Globus pallidus (tissue), 1 donor: ENCODE data around the gene TMEM178B.
A peak's percentile ranks its signal among the peaks of the same experiment; 100 is the strongest.
"Not testable (repeated sequence)": the region's sequence is repeated elsewhere in the genome, so short reads cannot be mapped to it uniquely, and the experiment has no call there.

ENCODE experiments used
- DNase-seq: peaks from one replicate; pipeline ENCODE4 v3.0.0-alpha.2; 2015; ENCODE audit warnings: low spot score

TMEM178B gene

DNA sequence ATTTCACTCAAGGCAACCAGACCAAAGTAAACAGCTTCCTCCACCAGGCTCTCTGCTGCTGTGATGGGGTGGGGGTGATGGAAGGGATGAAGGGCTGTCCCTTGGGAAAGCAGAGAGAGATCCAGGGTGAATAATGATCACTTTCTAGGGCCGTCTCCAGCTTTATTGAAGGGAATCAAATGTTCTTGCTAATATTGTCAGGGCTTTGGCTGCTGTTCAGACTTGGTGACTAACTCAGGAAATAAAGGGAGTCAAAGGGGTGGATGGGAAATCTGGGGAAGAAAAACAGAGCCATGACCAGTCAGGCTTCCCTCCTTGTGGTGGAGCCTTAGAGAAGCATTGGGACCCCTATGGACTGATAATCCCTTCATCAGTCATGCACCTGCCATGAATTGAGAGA is 281.2 kb downstream of the TMEM178B start:
- DNase-seq = peak; percentile 43

DNA sequence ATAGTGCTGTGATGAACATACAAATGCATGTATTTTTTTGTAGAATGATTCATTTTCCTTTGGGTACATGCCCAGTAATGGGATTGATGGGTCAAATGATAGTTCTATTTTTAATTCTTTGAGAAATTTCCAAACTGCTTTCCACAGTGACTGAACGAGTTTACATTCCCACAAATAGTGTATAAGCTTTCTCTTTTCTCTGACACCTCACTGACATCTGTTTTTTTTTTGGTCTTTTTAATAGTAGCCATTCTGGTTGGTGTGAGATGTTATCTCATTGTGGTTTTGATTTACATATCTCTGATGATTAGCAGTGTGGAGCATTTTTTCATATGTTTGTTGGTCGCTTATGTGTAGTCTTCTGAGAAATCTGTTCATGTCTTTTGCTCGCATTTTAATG is 282.3 kb downstream of the TMEM178B start:
- DNase-seq = no peak

DNA sequence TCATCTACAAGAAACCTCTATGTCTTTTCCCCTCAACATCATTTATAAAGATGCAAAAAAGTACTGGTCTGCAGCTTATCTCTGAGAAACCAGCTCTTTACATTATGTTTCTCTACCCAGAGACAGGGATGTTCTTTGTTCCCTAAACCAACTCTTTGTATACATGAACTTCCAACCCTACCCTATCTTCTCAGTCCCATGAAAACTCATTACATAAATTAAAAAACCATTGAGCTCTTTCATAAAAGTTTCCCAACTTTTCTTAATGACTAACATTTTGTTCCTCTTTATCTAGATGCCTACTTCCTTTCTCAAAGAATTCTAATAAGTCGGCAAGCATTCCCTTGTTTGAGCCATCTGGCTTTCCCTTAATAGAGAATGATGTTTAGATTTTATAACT is 284.5 kb downstream of the TMEM178B start:
- DNase-seq = no peak

DNA sequence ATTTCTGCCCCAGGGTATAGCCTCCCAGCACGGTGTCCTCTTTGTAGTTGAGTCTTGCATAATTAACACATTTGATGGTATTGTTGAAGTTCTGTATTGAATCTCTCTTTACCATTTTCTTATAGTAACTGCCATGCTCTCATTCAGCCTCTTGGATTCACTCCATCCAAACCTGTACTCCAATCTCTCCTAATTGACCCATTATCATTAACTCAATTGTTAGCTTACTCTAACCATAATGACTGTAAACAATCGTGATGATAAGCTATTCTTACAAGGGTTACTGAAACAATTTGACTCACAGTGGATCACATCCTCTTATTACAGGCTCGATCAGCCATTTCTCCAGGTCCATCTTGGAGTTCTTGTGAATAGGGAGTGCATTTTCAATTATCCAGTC is 285.4 kb downstream of the TMEM178B start:
- DNase-seq = no peak

DNA sequence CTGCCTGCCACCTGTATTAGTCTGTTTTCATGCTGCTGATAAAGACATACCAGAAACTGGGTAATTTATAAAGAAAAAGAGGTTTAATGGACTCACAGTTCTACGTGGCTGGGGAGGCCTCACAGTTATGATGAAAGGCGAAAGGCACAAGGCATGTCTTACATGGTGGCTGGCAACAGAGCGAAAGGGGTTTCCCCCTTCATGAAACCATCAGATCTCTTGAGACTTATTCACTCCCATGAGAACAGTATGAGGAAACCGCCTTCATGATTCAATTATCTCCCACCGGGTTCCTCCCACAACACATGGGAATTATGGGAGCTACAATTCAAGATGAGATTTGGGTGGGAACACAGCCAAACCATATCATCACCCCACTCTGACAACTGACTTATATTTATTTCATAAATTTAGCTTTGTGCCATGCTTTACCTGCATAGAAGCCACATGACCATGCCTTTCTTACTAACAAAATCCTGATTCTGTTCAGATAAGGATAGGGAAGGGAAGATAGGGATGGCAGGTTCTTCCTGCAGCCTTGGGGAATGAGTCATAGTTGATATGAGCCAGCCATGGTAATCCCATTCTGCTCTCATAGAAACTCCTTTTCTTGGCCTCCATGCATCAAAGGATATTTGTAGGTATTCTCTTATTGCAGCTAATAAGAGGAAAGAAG is 286.0 kb downstream of the TMEM178B start:
- DNase-seq = no peak

DNA sequence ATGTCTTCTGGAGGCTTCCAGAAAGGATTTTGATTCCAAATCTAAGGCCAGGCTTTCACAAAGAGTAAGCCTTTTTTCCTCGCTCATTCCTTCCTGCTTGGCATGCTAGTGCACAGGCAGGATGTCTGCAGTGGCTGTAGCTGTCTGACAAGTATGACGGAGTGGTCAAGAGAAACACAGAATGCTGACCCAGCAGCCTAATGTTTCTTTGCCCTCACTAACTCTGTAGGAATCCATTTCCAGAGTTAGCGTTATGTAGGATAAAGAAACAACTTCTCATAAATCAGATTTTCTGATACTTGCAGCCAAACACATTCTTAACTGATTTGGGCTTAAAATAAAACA is 286.5 kb downstream of the TMEM178B start:
- no peak for DNase-seq

DNA sequence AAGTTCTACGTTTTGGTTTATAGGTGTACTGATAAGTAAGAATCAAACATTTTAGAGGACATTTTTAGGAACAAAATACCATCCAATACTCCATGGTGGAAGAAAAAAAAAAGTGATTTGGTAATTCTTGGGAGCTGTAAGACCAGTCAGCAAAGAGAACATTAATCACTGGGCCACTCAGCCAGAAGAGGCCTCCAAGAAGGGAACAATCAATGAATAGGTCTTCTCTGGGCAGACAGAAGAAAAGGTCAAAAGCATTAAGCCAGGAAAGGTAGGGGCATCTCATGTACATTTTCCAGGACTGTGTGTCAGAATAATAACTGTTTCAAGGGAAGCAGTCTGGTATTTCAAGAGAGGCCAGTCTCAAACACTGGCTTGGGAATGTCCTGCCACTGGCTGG is 286.9 kb downstream of the TMEM178B start:
- DNase-seq = no peak

DNA sequence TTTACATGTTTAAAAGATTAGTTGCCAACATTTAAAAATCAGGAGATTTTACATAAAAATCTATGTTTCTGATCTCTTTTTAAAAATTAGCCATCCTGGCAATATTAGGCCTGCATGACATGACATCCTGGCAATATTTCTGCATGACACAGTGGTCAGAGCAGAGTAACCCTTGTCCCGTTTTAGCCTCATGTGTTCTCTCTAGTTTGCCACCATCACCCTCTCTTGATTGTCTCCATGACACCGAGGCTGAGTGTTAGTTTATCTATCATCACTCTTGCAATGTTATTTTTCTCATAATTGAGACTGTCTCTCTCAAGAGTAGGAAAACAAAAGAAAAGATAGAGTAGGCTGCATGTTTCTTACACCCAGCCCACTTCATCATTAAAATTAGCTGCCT is 287.6 kb downstream of the TMEM178B start:
- DNase-seq = no peak

DNA sequence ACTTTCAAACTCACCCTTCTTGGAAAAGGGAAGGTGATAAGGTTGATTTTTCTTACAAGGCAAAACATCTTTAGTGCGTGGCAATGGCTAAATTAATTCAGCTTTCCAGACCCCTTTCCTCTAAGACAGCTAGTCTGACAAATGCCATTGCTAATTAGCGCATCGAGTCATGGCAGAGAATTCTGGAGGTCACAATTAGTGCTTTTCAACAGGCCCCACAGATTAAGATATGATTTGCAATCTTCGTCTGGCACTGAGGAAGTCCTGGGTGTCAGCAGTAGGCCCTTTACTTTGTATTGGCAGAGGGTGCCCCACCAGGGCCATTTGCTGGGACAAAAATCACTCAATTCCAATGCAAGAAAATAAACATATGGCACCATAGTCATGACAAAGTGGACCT is 288.1 kb downstream of the TMEM178B start:
- DNase-seq = no peak

DNA sequence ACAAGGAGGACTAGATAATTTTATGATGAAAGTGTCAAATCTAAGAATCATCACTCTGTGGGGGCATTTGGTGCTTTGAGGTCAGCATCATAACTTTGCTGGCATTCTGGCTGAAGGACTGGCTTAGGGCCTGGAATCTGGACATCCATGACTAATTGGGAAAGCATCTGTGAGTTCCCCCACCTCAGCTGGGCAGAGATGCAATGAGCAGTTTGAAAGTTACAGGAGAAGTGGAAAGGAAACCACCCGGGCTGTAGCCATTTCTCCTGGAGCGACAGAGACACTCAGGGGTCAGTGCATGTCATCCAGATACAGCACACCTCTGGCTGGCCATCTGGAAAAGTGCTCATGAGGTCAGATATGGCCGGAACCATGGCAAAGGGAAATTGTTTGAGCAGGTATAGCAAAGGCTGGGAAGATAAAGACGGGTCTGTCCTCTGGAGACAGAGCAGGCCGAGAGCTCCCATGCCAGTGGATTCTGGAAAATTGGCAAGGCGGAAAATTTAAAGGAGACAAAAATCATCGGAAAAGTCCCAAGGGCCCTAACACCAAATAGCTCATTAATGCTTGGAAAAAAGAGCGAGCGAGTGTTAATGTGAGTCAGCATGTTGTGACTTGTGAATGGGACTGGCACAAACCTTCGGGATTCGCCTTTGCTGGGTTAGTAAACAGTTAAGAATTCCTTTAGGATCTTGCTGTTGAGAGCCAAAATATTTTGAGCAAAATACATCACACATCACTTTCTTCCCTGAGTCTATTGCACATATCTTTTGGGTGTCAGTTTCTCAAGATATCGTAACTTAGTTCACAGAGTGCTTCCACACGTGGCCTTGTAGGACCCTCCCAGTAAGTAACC is 288.9 kb downstream of the TMEM178B start:
- DNase-seq = no peak

DNA sequence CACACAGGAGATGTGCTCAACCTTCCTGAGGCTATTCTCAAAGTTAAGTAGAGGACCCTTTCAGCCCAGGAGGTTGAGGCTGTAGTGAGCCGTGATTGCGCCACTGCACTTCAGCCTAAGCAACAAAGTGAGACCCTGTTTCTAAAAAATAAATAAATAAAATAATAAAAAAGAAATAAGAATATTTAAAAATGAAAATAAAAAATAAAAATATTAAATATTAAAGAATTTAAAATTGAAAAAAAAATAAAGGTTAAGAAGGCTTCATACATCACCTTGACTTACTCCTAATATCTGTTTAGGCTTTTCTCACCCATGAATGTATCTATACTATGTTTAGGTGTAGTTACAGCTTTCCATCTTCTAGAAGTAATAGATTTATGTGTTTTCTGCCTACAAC is 289.9 kb downstream of the TMEM178B start:
- no peak for DNase-seq

DNA sequence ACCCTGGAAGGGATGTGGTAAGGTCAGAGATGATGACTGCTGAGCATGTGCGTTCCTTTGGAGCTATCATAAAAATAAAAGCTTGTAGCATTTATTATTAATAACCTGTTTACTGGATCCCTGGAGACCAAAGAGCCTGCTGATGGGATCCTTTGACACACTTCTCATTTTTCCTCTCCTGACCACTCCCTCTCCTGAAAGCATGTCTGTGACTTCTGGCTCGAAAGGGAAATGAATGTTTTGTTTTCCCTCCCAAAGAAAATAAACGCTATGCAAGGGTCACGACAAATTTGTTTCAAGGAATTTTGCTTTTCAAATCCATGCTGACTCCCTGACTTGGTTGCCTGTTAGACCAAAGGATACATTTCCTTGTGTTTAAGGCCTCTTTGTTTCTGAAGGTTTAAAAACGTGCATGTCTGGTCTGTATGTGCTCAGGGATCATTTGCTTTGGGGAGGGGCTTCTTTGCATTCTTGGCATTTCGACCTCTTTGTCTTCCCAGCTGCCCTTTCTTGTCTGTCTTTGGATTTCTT is 292.3 kb downstream of the TMEM178B start:
- DNase-seq = no peak

DNA sequence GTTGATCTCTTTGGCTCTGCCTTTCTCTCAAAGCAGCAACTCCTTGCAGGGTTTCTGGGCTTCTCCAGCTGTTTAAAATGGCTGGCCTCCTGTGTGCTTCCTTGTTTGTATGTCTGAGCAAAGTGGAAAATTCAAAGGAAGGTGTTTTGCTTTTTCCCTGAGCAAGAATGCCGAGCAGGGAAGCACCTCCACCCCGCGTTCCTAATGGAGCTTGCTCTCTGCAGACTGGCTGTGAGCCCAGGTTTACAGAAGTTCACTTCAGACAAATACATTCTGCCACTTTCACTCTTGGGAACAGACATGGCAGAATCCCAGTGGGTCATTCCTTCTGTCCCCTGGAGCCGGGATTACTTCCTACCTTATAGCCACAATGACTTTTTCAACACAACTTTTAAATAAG is 295.6 kb downstream of the TMEM178B start:
- peak; percentile 47 for DNase-seq

DNA sequence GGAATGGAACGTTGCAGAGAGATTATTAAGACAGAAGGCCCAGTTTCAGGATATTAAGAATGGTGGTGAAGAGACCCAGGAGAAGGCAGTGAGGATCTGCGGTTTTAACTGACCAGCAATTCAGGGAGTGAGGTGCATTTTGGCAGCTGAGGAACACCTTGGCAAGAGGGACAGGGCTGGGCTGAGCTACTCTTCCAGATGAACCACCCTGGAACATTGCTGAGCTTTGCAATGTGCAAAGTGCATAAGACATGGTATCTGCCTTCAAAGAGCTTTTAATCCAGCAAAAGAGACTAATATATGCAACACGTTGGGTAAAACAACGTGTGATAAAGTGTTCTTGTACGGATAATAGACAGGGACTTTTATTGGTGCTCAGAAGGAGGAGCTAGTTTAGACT is 296.3 kb downstream of the TMEM178B start:
- no peak for DNase-seq

DNA sequence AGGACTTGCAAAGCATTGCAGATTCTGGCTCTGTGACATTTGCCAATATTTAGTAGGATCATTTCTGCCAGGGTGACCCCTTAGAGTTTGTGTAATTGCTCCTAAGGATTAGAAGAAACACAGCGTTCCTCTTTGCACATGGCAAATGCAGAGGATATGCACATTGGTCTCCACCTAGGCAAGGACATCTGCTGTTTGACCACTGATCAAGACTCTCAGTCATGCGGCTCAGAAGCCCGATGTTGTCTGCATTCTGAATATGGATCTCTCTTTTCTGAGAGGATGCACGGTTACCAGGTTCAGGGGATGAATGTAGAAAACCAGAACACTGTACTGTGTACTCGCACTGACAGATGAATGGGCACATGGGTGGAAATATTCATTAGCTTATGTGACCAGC is 296.8 kb downstream of the TMEM178B start:
- DNase-seq = no peak

DNA sequence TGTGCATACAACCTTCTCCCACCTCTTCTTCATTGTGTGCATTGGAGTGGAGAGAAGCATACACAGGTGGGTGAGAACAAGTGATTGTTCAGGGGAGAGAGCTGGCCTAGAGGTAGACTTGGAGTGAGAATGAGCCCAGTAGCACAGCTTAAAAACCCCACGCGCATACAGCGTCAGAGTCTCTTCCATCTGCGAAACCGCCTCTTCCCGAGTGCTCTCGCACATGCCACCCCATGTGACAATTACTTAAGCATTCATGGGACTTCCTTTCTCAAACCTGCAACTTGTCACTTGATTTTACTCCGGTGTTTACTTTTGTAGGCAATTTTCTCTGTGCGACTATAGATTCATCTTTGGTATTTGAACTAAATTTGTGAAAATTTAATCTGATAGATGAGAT is 300.6 kb downstream of the TMEM178B start:
- no peak for DNase-seq

DNA sequence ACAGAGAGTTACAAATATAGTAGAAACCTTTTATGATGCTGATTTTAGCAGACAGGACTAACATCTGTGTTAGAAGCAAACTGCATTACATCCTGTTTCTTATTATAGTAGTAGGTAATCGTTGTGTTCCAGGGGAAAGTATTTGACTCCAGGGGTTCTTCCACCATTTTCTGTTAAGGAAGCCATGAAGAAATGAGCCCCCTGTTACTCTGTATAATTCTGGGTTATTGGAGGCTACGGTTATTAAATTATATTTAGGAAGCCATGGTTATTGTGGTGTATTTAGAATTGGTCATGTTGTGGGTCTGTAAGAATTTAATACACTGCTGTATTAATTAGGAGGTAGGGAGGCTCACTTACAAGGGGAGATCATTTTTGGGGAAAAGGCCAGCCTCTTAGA is 301.6 kb downstream of the TMEM178B start:
- no peak for DNase-seq

DNA sequence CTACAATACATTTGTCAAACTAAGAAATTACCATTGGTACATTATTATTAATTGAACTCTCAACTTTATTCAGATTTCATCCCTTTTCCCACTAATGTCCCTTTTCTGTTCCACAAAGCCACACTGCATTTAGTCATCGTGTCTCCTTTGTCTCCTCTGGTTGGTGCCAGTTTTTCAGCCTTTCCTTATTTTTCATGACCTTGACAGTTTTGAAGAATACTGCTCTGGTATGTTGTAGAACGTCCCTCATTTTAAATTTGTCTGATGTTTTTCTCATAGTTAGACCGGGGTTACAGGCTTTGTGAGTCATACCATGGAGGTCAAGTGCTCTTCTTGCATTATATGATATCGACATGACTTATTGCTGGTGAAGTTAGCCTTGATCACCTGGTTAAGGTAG is 304.0 kb downstream of the TMEM178B start:
- DNase-seq = no peak

DNA sequence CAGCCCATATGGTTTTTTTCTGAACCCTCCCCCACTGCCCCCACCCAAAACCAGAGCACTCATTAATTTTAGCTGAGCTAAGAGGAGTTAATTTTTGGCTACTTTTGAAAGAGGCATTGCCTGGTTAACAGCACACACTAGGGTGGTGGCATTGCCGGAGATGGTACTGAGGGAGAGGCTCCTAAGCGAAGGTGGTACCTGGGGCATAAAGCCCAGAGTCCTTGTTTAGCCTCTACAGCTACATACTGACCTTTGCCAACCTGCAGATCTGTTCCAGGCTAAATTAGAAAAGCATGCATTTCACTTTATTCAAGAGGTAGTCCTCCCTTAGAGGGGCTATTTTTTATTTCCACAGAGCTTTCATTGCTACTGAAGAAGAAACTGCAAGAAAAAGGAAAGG is 304.5 kb downstream of the TMEM178B start:
- no peak for DNase-seq

DNA sequence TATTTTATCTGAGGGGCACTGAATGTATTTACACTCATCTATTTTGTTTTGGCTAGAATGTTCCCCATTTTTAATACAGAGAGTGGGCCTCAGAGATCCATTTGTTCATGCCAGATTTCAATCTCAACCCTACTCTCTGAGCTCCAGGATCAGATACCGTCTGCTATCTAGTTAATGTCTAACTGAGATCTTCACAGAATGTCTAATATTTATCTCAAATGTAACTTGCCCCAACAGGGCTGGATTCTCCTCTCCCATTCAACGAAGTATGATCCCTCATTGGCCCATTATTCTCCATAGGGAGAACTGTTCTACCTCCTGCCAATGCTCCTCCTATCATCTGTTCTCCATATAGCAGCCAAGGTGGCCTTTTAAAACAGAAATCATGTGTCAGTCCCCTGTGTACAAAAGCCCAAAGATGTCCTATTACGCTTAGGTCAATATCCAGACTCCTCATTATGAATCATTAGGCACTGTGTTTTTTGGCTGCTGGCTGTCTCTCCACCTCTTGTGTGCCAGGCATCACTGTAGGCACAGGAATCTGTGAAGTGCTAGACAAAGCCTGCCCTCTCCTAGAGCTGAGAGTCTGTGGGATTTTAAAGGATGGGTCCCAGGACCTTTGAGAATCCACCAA is 308.0 kb downstream of the TMEM178B start:
- no peak for DNase-seq

DNA sequence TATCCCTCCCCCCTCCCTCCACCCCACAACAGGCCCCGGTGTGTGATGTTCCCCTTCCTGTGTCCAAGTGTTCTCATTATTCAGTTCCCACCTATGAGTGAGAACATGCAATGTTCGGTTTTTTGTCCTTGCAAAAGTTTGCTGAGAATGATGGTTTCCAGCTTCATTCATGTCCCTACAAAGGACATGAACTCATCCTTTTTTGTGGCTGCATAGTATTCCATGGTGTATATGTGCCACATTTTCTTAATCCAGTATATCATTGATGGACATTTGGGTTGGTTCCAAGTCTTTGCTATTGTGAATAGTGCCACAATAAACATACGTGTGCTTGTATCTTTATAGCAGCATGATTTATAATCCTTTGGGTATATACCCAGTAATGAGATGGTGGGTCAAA is 309.5 kb downstream of the TMEM178B start:
- not testable (repeated sequence) for DNase-seq

DNA sequence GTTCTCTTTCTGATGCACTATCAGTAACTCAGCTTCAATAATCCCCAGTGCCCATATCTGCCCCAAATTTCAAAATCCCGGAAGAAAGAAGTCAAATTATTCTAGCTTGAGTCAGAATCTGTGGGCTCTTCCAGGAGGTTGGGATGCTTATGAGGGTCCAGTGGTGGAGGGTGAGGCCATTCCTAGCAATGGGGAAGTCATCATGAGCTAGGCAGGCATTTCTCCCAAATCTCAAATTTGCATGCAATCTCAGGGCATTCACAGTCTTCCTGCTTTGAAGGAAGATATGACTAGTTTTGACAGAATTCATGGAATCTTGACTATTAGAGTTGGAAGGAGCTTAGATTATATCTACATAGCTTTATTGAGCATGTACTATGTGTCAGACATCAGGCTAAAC is 313.0 kb downstream of the TMEM178B start:
- no peak for DNase-seq
